GDM1 (cell line): Measurements from ENCODE around the gene STXBP6.

Experiments used
- DNase-seq: peaks from one replicate; lab custom pipeline; 2025; lab: John Stamatoyannopoulos, UW

STXBP6 gene

GRCh38 chr14:25015761-25016160 lies 34.2 kb downstream of the STXBP6 start:
- no peak for DNase-seq

- no peak for DNase-seq
These were observed 35.5 kb downstream of the STXBP6 start for GRCh38 chr14:25014440-25014839.

DNA sequence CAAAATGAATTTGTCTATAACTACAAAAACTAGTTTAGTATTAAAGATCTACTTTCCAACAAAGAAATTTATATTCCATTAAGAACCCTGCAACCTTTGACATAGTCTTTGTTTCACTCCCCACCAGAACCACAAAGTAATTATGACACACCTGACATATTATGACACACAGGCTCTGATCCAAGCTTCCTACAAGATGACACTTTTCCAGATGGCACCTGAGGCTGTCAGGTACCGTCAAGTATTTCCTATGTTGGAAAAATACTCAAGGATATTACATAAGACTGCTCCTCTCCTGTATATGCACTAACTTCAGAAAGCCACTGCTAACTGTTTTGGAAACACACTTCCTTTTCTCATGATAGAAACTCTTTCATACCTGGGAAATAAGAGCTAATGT lies 38.9 kb downstream of the STXBP6 start:
- DNase-seq: no peak

GRCh38 chr14:25010471-25010870 lies 39.5 kb downstream of the STXBP6 start:
- no peak for DNase-seq

DNA sequence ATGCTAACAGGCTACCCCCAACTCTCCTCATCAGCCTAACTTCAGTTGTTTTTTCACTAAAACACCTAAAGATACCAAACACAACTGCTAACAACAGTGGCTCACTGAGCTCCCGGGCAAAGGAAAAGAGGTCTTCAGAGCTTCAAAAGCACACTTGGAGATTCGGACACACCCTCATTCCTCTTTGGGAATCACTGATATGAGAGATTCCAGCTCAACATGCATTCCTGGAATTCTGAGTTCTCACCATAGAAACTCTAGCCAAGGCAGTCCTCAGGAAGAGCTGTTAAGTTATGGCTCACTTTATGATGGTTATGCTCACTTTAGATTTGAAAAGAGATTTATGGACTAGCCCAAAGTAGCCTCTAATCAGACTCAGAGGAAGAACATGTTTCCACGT lies 40.1 kb downstream of the STXBP6 start:
- DNase-seq: no peak

DNA sequence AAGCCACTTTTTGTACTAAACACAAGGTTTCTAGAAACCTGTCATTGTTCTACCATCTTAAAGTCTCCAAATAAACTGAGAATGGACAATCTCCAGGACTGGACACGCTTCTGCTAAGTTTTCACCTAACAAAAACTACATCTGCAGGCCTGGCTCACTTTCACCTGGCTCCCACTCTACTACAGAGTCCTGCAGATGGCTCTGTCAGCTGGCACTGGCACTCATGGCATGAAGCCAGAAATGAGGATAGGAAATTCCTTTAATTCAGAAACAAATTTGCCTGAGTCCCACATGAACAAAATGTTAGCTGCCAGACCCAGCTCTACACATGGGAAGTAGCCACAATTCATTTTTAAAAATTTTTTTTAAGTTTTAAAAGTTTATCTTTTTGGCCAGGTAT lies 42.1 kb downstream of the STXBP6 start:
- DNase-seq: no peak

- DNase-seq: no peak
These were observed 42.8 kb downstream of the STXBP6 start for GRCh38 chr14:25006961-25007795.

DNA sequence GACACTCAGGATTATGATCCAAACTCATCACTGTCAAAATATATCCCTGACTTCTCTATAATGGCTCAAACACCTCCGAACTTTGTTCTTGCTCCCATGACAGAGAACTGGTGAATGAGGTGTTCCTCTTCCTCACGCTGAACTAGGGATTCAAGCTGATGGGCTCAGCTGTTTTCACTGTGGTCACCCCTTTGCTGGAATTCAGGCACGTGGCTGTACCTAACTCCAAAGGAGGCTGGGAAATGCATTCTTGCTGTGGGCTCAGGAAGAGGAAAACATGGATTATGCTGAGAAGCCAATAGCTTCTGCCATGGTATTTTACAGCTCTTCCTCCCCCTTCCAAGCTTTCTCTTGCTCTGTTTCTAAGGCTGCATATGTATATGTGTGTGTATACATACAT lies 43.9 kb downstream of the STXBP6 start:
- no peak for DNase-seq

DNA sequence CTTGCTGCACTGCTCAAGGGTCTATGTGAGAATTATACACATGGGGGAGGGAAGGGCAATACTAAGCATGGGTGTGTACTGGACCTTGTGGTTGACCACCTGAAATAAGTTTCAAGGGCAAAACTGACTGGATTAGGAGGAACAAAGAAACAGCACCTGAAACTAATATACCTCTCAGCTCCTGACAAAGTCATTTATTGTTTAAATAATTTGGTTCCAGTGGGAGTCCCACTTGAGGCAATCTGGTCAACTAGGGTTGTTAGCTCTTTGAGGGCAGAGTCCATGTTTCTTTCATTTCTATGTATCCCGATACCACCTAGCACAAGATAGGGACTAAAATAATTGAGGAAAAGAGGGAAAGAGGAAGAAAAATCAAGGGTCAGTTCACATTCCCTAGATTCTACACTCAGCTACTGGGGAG lies 45.5 kb downstream of the STXBP6 start:
- no peak for DNase-seq

DNA sequence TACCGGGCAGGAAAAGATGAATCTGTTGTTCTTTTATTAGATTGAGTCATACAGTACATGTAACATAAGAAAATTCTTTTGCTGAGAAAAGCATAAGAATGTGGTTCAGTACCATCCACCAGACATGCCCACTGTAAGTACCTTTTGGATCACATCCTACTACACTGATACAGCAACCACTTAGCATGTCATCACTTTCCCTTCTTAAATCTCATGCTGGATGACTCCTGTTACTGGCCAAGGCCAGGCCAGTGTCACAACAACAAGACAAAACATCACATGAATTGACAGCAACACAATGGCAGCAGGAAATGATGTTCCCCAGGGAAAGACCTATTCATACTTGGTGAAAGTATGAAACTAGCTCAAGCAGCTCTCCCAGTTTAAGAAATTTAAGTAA lies 46.4 kb downstream of the STXBP6 start:
- no peak for DNase-seq

DNA sequence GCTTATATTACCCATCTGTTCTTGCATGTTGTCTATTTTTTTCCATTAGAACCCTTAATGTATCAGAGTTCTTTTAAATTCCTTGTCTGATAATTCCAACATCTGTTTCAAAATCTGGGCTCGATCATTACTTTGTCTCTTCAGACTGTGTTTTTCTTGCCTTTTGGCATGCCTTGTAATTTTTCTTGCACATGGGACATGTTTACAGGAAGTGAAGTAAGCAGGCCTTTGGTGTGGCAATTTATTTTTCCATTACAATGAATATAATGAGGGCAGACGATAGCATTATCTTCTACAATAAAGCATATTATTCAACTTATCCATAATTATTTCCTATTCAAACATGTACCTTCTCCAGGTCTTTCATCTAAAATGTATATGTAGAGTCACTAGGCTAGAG lies 48.3 kb downstream of the STXBP6 start:
- no peak for DNase-seq

DNA sequence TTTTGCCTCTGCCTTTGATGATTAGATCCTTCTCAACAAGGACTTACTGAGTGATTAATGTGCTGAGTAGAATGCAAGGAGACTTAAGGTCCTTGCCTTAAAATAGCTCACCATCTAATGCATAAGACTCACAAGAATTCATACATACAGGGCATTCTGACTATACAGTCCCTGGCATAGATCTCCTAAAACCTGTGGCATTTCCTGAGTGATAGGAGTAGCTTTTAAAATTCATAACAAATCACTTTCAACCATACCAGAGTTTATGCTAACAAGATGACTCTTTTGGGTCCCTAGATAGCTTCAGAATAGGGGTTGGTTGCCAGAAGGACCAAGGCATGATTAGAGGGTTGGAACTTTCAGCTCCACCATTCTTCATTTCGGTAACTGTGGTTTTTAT lies 48.8 kb downstream of the STXBP6 start:
- no peak for DNase-seq

- DNase-seq: no peak
These were observed 50.8 kb downstream of the STXBP6 start for GRCh38 chr14:24999157-24999556.

GRCh38 chr14:24996930-24997725 lies 52.8 kb downstream of the STXBP6 start:
- no peak for DNase-seq

DNA sequence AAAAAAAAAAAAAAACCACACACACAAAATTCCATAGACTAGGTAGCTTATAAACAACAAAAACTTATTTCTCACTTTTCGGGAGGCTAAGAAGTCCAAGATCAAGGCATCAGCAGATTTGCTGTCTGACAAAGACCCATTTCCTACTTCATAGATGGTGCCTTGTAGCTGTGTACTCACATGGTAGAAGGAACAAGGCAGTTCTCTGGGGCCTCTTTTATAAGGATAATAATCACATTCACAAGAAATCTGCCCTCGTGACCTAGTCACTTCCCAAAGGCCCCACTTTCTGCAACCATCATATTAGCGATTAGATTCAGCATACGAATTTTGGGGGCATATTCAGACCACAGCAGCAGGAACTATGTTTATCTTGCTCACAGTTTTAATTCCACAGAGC lies 54.9 kb downstream of the STXBP6 start:
- DNase-seq: no peak

- DNase-seq: no peak
These were observed 56.3 kb downstream of the STXBP6 start for GRCh38 chr14:24993631-24994030.

DNA sequence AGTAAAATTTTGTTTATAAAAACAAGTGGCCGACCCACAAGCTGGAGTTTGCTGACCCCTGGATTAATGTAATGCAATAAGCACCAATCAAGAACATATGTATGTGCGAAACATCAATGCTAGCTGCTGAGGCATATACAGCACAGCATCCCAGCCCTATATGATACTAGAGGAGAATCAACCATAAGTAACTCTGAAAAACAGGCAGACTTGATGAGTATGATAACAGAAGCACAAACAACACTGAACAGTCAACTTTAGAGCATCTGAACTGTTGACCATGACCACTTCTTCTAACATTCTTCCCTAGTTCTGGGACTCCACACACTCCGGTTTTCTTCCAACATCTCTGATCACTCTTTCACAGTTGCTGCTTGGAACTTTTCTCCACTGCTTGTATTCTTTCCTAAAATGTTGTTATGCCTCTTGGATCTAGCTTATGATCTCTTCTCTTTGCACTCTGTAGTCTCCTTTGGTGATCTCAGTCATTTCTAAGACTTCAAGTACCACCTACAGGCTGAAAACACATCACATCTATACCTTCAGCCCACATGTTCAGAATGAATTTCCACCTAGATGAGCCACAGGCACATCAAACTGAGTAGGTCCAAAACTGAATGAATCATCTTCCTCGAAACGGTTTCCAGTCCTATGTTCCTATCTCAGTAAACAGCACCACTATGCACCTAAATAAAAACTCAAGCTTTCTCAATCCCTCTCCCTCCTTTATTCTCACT lies 57.2 kb downstream of the STXBP6 start:
- no peak for DNase-seq

DNA sequence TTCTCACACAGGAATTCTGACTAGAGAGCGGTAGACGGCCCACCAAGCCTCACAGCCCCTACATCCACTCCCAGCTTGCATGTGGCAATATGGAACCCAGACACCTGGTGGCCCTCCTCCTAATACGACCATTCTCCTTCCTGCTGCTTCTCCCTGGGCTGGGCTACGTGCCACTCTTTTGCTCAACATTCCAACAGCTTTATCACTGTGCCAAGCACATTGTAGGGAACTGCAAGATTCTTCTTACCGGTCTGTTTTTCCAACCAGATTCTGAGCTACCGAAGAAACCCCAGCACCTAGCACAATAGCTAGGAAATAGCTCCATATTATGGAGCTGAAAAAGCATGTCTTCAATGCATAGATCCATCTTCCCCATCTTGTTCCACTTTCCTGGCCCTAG lies 58.1 kb downstream of the STXBP6 start:
- no peak for DNase-seq

DNA sequence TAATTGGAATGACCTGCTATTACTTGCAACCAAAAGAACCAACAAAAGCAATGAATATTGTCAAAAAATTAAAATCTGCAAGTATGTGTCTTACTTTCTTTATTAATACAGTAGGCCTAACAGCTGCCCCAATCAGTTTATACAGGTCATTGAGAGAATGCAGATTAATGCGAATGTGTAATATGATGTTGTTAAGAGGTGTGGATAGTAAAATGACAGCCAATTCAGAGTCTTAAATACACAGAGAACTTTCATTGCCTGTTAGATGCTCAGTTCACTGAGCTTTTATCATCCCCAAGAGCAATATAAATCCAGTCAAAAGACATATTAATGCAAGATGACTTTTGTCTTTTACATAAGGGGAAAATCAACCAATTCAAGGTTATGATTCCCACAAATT lies 58.7 kb downstream of the STXBP6 start:
- no peak for DNase-seq

DNA sequence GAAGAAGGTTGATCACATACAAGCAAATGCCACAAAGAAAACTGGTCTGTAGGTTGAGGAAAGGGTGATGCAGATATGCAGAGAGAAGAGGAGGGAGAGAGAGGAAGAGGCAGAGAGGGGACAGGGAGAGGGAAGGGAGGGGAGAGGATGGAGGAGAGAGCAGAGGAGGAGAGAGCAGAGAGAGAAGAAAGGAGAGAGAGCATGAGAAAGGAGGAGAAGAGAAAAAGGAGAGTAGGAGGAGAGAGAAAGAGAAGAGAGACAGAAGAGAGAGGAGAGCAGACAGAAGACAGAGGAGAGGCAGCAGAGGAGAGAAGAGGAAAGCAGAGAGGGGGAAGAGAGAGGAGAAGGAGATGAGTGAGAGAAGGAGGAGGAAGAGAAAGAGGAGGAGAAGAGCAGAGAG lies 59.2 kb downstream of the STXBP6 start:
- DNase-seq: no peak

GRCh38 chr14:24990050-24990449 lies 59.9 kb downstream of the STXBP6 start:
- no peak for DNase-seq

DNA sequence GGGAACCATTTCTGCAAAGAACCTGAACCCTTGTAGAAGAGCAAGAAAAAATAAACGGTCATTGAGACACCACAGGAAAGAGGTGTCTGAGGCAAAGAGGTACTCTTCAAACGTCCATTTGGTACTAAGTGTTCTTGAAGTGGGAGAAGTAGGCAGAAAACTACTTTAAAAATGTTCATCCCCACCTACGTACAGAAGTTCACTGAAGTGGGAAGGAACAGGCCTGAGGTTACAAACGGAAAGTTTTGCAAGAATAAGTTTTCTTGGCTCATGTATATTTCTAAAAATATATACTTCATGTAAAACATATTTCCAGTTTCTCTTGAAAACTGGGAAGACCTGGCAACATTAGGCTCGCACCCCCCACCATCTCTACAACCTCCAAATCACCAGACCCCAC lies 61.2 kb downstream of the STXBP6 start:
- DNase-seq: no peak
